Endothelial cell of umbilical vein (primary cell): ENCODE measurements around the gene PAX5. TPM values are rescaled to one million over a fixed set of nuclear protein-coding genes. Genes with fewer than 3 reads are reported as not detected.

Experiments used
- BruUV-seq: library from RNA; stranded (reverse); fragments of 400-500 nt; replicated peaks from 2 replicates; lab custom pipeline; 2021; lab: Mats Ljungman, UMichigan
- CTCF ChIA-PET: fragments of 300-600, 350-600 bp; sonication (Branson Sonifier 250); formaldehyde crosslinking; loops from one replicate; lab custom pipeline; 2021; ENCODE audit warnings: antibody characterized with exemption, inconsistent platforms; lab: Charles Lee
- POLR2A ChIA-PET: fragments of 300-600, 350-600 bp; sonication (Branson Sonifier 250); formaldehyde crosslinking; loops from one replicate; lab custom pipeline; 2021; ENCODE audit warnings: antibody characterized with exemption, inconsistent platforms; lab: Charles Lee
- DNase-seq: peaks from one replicate; pipeline ENCODE4 v3.0.0-alpha.2; 2011; ENCODE audit warnings: low read depth, low spot score
- FAIRE-seq: peaks from 2 replicates; lab custom pipeline; 2011; peaks lifted over from hg19 to GRCh38; lab: Jason Lieb, UNC
- H2AFZ ChIP-seq: 2 replicates; pipeline ENCODE4 v1.6.0; 2012; ENCODE audit warnings: low read depth, low read length, control low read depth, inconsistent platforms
- H3K27ac ChIP-seq: 2 replicates; pipeline ENCODE4 v1.5.1; 2011; ENCODE audit warnings: low read depth, mild to moderate bottlenecking, control low read depth, low read length, moderate library complexity; ENCODE audit not compliant: insufficient read depth
- H3K27me3 ChIP-seq, 2 experiments: 2 replicates each; pipeline versions ENCODE4 v1.6.0 to v1.6.1; 2011; ENCODE audit warnings: low read length in 2 of 2, mixed read lengths in 1 of 2; ENCODE audit not compliant: control insufficient read depth in 2 of 2, insufficient read depth in 2 of 2
- H3K36me3 ChIP-seq, 2 experiments: 2 replicates in 1 of 2; 3 replicates in 1 of 2; pipeline ENCODE4 v1.5.1; 2011; ENCODE audit warnings: low read length in 2 of 2, mild to moderate bottlenecking in 1 of 2, moderate library complexity in 1 of 2; ENCODE audit not compliant: control insufficient read depth in 2 of 2, insufficient read depth in 2 of 2; ENCODE audit errors: extremely low read depth in 1 of 2
- H3K4me1 ChIP-seq: 3 replicates; pipeline ENCODE4 v1.5.1; 2011; ENCODE audit warnings: mild to moderate bottlenecking, low read length; ENCODE audit not compliant: control insufficient read depth, insufficient read depth; ENCODE audit errors: extremely low read depth
- H3K4me2 ChIP-seq: 2 replicates; pipeline ENCODE4 v1.6.1; 2011; ENCODE audit warnings: low read length, control low read depth, mixed read lengths; ENCODE audit not compliant: insufficient read depth
- H3K4me3 ChIP-seq, 3 experiments: fragments of 200-600 bp in 1 of 3; sonication (generic), shearing (Covaris generic) in 1 of 3; replicated peaks in 1 of 3; 2 replicates each; pipeline ENCODE4 v1.5.1; 2011 to 2016; ENCODE audit warnings: control low read depth in 3 of 3, low read length in 3 of 3, mild to moderate bottlenecking in 2 of 3, inconsistent platforms in 1 of 3, low read depth in 1 of 3, moderate library complexity in 1 of 3; ENCODE audit not compliant: insufficient read depth in 1 of 3
- H3K79me2 ChIP-seq: 2 replicates; pipeline ENCODE4 v1.6.0; 2012; ENCODE audit warnings: low read length, inconsistent platforms; ENCODE audit not compliant: control insufficient read depth, insufficient read depth
- H3K9ac ChIP-seq: replicated peaks from 2 replicates; pipeline ENCODE3; 2011; ENCODE audit warnings: low read length, control low read depth; ENCODE audit not compliant: insufficient read depth; ENCODE audit errors: extremely low read depth
- H3K9me1 ChIP-seq: replicated peaks from 3 replicates; pipeline ENCODE4 v1.6.0; 2011; ENCODE audit warnings: mild to moderate bottlenecking, low read length; ENCODE audit not compliant: control insufficient read depth, insufficient read depth; ENCODE audit errors: extremely low read depth
- H3K9me3 ChIP-seq: replicated peaks from 2 replicates; pipeline ENCODE4 v1.5.1; 2012; ENCODE audit warnings: low read length, inconsistent platforms; ENCODE audit not compliant: control insufficient read depth, insufficient read depth
- H4K20me1 ChIP-seq: replicated peaks from 2 replicates; pipeline ENCODE3; 2011; ENCODE audit warnings: mild to moderate bottlenecking, low read length; ENCODE audit not compliant: control insufficient read depth, insufficient read depth; ENCODE audit errors: extremely low read depth
- CTCF ChIP-seq, 2 donors: IDR thresholded peaks; 1 replicate in 1 of 2; 2 replicates in 1 of 2; pipeline ENCODE4 v1.5.1; 2011; ENCODE audit warnings: low read length in 2 of 2, mild to moderate bottlenecking in 2 of 2, moderate library complexity in 2 of 2, control low read depth in 1 of 2, inconsistent platforms in 1 of 2, low read depth in 1 of 2; ENCODE audit not compliant: insufficient read depth in 1 of 2; ENCODE audit errors: extremely low read depth in 1 of 2
- EZH2 ChIP-seq: IDR thresholded peaks from 2 replicates; pipeline ENCODE4 v1.6.1; 2012; ENCODE audit warnings: borderline replicate concordance, low read depth, mild to moderate bottlenecking, moderate library complexity, low read length, inconsistent platforms; ENCODE audit not compliant: severe bottlenecking
- FOS ChIP-seq: IDR thresholded peaks from 2 replicates; pipeline ENCODE4 v1.6.1; 2011; ENCODE audit warnings: mild to moderate bottlenecking, low read length, moderate library complexity, borderline replicate concordance; ENCODE audit not compliant: insufficient read depth
- GATA2 ChIP-seq: IDR thresholded peaks from 2 replicates; pipeline ENCODE4 v1.7.0; 2011; ENCODE audit warnings: low read depth, mild to moderate bottlenecking, moderate library complexity, mixed read lengths, low read length; ENCODE audit not compliant: insufficient read length, insufficient read depth
- JUN ChIP-seq: IDR thresholded peaks from 2 replicates; pipeline ENCODE4 v1.6.1; 2011; ENCODE audit warnings: borderline replicate concordance, low read depth; ENCODE audit not compliant: insufficient read length, insufficient read depth
- MAX ChIP-seq: IDR thresholded peaks from 2 replicates; pipeline ENCODE4 v1.6.1; 2011; ENCODE audit not compliant: insufficient read depth, insufficient read length
- MYC ChIP-seq: IDR thresholded peaks from one replicate; pipeline ENCODE4 v1.6.1; 2011; ENCODE audit warnings: mild to moderate bottlenecking, low read depth, low read length
- POLR2A ChIP-seq: IDR thresholded peaks from 2 replicates; pipeline ENCODE4 v1.6.1; 2012; ENCODE audit warnings: low read depth, mild to moderate bottlenecking, control low read depth, low read length
- POLR2AphosphoS5 ChIP-seq: IDR thresholded peaks from 2 replicates; pipeline ENCODE4 v1.6.1; 2012; ENCODE audit warnings: low read depth, mild to moderate bottlenecking, control low read depth, low read length, moderate library complexity; ENCODE audit not compliant: insufficient read depth
- dilution Hi-C: fragments of 300-500 bp; cut with MboI; formaldehyde crosslinking; loops from one replicate; pipeline ENCODE4 v1.15.0; 2019; ENCODE audit warnings: low sequenced_read_pairs; ENCODE audit not compliant: extremely low pct_ligation_motif_present
- intact Hi-C: fragments of 100-400 bp; cut with micrococcal nuclease; formaldehyde crosslinking; loops from one replicate; pipeline ENCODE4 v1.10.0; 2022
- polyA plus RNA-seq, 4 experiments: library from polyadenylated mRNA; depleted of rRNA in 3 of 4; stranded (reverse) in 3 of 4; unstranded in 1 of 4; fragments of >200 nt; gene quantifications; 2 replicates each; pipeline versions ENCODE4 v1.2.1 to v1.2.3, GENCODE V29; 2011 to 2012; ENCODE audit warnings: missing spikeins in 1 of 4
- total RNA-seq: library from RNA; stranded (reverse); gene quantifications from 2 replicates; pipeline ENCODE4 v1.2.3, GENCODE V29; 2021

The PAX5 gene
- total and polyA plus RNA-seq, 2 donors (not counting 3 experiments of a cell fraction or from before 2014, with no cell fraction given), result not detected

- Histone ChIP-seq H3K36me3 (no peaks in the 10 kb centered on the region), H3K27ac (no peak overlapping the region), H3K4me3 (no peak overlapping the region), H3K4me2 (no peak overlapping the region), H3K79me2 (no peaks in the 10 kb centered on the region), H3K9ac (no peak overlapping the region), H2AFZ (no peak overlapping the region), H4K20me1 (no peaks in the 10 kb centered on the region), H3K27me3 (peaks cover 4 to 8% of the 10 kb centered on the region in 2 experiments), H3K9me1 (no peaks in the 10 kb centered on the region), H3K9me3 (no peaks in the 10 kb centered on the region), H3K4me1 (no peaks in the 10 kb centered on the region)
- TF ChIP-seq EZH2, result no peak
- TF ChIP-seq JUN, result no peak
- TF ChIP-seq CTCF (IDR thresholded peaks at IDR 0.05; ENCODE audit: extremely low read depth in 1 of 2, insufficient read depth in 1 of 2, low read depth in 1 of 2, low read length in 2 of 2), result no peak
- no peak for TF ChIP-seq MAX
- TF ChIP-seq POLR2A, result no peak
- TF ChIP-seq FOS, result no peak
- TF ChIP-seq MYC, result no peak
- no peak for TF ChIP-seq GATA2
- TF ChIP-seq POLR2AphosphoS5, result no peak
- intact Hi-C loops (no loop called here), dilution Hi-C loops (no loop called here)
- ChIA-PET CTCF (interaction anchor here (1.4 kb wide), 1 partner anchor 9 kb away, joined by 3 read pairs; no protein-coding TSS in a partner anchor), POLR2A (no interaction called here)
- FAIRE-seq (no peak), DNase-seq (no peak)
- BruUV-seq, result no TSS peak
These were observed 88.1 kb downstream of the PAX5 start for GRCh38 chr9:36945999-36946398.
